Esophagus muscularis mucosa (tissue), 4 donors: ENCODE results near the gene PRPS2.

Experiments
- EP300 ChIP-seq: sonication (generic); formaldehyde crosslinking; IDR thresholded peaks from one replicate; pipeline ENCODE4 v1.6.1; 2017; ENCODE audit warnings: antibody characterized with exemption
- POLR2A ChIP-seq: fragments of 450-650 bp; IDR thresholded peaks from one replicate; pipeline ENCODE4 v1.6.1; 2017; ENCODE audit warnings: antibody characterized with exemption, moderate library complexity, mild to moderate bottlenecking, low read depth
- TF ChIP-seq, protein P1 (sequence below), 3 experiments: fragments of 200-600 bp in 2 of 3; fragments of 450-650 bp in 1 of 3; sonication (generic) in 2 of 3; IDR thresholded peaks; one replicate each; pipeline ENCODE4 v1.5.1; 2017 to 2019; ENCODE audit warnings: antibody characterized with exemption in 3 of 3, mild to moderate bottlenecking in 2 of 3, moderate library complexity in 1 of 3

DNA sequence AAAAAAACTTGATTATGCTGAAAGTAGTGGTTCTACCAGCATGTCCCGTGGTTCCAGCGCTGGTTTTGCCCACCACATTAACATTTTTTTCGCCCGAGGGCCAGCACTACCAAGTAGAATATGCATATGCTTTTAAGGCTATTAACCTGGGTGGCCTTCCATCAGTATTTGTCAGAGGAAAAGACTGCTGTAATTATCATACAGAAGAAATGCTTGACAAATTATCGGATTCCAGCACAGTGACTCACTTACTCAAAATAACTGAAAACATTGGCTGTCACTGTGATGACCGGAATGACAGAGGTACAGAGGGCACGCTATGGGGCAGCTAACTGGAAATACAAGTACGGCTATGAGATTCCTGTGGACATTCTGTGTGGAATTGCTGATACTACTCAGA is 34.6 kb downstream of the PRPS2 start:
- TF ChIP-seq, protein P1, sequence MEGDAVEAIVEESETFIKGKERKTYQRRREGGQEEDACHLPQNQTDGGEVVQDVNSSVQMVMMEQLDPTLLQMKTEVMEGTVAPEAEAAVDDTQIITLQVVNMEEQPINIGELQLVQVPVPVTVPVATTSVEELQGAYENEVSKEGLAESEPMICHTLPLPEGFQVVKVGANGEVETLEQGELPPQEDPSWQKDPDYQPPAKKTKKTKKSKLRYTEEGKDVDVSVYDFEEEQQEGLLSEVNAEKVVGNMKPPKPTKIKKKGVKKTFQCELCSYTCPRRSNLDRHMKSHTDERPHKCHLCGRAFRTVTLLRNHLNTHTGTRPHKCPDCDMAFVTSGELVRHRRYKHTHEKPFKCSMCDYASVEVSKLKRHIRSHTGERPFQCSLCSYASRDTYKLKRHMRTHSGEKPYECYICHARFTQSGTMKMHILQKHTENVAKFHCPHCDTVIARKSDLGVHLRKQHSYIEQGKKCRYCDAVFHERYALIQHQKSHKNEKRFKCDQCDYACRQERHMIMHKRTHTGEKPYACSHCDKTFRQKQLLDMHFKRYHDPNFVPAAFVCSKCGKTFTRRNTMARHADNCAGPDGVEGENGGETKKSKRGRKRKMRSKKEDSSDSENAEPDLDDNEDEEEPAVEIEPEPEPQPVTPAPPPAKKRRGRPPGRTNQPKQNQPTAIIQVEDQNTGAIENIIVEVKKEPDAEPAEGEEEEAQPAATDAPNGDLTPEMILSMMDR (IDR thresholded peaks at IDR 0.05) = no peak
- TF ChIP-seq EP300 (no peak), POLR2A (no peak)
